HG02763 (cell line): ENCODE measurements around the gene CTLA4.
A peak's percentile ranks its signal among the peaks of the same experiment; 100 is the strongest.
"Not testable (repeated sequence)": the region's sequence is repeated elsewhere in the genome, so short reads cannot be mapped to it uniquely, and the experiment has no call there.

Experiments used
- ATAC-seq: cut with Tn5 transposase; IDR thresholded peaks from one replicate; pipeline ENCODE4 v1.9.1; 2021; ENCODE audit warnings: mild to moderate bottlenecking, moderate library complexity; ENCODE audit not compliant: unreplicated experiment

The CTLA4 gene

DNA sequence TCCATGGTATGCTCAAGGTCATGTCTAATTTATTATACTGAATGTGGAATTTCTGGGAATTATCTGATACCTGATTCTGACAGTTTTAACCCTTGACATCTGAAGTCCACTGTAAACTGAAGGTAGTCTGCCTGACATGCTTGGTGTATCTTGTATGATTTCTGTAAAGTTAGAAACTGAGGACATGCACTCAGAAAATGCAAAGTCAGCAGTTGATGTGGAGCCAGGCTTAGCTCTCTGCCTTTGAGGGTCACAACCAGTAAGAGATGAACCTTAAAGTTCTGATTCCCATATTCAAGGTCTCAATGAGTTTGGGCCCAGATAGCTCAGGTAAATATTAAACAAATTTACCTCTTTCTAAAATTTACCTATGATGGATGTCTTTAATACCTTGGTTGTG lies 12.3 kb upstream of the CTLA4 start:
- ATAC-seq, result no peak

DNA sequence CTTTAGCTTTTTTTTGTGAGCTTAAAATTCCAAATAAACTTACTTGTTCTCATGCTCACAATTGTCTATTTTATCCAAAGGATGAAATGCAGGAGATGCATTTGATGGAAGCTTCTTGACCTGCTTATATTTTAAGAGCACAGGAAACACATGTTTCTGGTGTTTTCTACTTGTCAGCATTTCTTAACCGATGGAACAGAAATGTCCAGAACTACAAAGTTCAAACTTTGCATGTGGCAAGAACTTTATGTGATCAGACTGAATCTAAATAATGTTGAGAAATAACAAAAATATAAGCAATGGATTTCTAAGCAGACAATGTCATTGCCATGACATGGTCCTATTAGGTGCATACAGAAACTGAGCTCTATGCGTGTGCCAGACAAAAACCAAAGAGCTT lies 9.9 kb upstream of the CTLA4 start:
- no peak for ATAC-seq

DNA sequence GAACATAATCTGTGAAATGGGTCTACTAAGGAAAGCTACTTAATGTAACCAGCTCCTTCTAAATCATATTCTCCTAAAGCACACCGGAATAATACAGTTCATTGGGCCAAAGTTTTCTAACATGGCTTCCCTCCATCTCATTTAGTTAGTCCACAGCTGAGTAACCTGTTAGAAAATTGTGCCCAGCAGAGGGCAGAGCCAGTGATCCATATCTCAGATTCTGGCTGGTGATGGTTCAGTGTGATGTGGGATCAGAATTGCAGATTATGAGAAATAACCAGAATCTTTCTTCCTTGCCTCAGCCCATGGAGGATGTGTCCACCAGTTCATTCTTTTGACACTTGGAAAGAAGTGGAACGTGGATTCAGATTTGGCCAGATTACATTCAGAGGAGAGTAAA lies 9.4 kb upstream of the CTLA4 start:
- ATAC-seq, result no peak

DNA sequence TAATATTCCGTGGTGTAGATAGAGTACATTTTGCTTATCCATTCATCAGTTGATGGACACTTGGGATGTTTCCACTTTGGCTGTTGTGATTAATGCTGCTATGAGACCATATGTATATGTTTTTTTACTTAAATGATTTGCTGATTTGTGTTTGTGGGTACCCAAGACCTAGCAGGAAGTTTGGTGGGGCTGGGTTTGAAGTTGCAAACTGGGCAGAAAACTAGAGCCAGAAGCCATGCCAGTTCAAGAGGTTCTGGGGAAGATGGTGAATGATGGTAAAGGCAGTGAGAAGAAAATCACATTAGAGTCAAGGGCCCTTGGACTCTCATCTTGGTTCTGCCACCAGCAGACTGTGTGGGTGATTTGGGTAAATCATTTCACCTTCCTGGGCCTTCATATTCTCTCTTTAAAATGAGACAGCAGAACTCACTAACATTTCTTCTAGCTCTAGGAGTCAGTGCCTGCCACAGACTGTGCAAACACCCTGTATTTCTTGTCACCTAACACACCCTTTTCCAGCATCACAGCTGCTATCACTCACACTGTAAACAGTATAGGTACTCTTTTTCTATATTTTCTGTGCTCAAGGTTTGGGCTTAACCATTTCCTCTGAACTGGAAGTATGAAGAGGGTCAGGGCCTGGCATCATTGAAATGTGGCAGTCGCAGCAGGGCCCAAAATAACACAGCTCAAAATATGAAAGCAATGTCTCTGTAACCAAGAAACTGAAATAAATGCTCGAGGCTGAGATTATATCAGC lies 8.4 kb upstream of the CTLA4 start:
- ATAC-seq, result no peak

DNA sequence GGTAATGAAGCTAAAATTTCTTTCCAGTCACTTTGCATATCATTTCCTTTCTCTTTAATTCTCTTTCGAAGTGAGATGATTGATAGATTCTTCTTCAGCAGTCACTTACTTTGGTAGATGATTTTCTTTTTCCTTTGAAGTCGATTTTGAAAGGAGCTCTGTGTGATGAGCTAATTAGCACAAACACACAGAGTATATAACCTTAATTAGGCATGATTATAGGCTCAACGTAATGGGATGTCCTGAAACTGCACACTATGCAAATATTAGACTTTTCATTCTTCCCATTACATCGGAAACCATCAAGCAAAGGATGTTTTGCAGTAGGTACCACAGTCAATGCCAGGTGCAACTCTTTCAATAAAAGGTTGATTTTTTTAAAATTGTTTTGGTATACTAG lies 6.4 kb upstream of the CTLA4 start:
- no peak for ATAC-seq

DNA sequence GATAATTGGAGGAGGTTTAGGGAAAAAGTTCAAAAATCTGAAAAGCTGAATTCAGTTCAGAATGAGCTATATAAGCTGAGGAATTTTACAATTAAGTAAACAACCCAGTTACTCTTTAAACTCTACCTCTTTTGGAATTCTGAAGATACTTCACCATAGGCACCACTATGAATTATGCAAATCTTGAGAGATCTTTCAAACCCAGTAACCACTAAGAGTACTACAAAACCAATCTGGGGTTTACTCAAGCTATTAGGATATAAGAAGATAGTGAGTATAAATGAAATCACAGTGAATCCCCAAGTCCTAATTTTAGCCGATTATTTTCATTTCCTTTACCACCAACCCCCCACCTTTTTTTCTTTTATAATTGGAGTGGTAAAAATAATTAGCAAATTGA lies 6.0 kb upstream of the CTLA4 start:
- ATAC-seq, result no peak

DNA sequence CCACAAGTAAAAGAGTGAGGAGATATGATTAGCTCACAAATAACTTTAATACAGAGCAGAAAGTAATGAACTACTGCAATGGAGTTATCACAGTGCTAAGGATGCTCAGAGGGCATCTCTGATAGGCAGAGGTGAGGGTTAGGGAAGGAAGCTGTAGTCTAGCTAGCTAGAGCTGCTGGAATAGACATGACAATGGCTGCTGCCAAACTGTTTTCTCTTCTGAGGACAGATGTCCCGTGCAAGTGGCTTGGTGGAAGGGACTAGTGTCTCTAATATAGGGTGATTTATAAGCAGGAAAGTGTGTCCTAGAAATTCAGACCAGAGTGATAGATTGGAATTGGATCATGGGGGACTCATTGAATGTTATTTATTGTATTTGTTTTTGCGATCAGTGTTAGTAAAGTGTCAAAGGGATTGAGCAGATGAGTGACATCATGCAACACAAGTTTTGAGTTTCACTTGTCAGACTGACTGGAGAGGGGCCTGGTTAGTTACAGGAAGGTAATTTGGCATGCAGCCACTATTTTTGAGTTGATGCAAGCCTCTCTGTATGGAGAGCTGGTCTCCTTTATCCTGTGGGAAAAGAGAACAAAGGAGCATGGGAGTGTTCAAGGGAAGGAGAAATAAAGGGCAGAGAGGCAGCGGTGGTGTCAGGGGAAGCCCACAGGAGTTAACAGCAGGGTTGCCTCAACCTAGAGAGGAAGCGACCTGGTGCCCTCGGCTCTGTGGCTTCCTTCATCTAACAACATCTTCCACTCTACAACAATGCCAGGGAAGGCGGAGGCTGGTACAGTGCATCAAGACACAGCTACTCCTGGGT lies 1.9 kb downstream of the CTLA4 start:
- no peak for ATAC-seq

DNA sequence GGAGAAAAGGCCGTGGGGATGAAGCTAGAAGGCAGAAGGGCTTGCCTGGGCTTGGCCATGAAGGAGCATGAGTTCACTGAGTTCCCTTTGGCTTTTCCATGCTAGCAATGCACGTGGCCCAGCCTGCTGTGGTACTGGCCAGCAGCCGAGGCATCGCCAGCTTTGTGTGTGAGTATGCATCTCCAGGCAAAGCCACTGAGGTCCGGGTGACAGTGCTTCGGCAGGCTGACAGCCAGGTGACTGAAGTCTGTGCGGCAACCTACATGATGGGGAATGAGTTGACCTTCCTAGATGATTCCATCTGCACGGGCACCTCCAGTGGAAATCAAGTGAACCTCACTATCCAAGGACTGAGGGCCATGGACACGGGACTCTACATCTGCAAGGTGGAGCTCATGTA lies 2.9 kb downstream of the CTLA4 start:
- no peak for ATAC-seq

DNA sequence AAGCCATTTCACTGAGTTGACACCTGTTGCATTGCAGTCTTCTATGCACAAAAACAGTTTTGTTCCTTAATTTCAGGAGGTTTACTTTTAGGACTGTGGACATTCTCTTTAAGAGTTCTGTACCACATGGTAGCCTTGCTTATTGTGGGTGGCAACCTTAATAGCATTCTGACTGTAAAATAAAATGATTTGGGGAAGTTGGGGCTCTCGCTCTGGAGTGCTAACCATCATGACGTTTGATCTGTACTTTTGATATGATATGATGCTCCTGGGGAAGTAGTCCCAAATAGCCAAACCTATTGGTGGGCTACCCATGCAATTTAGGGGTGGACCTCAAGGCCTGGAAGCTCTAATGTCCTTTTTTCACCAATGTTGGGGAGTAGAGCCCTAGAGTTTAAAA lies 3.4 kb downstream of the CTLA4 start:
- ATAC-seq, result no peak

DNA sequence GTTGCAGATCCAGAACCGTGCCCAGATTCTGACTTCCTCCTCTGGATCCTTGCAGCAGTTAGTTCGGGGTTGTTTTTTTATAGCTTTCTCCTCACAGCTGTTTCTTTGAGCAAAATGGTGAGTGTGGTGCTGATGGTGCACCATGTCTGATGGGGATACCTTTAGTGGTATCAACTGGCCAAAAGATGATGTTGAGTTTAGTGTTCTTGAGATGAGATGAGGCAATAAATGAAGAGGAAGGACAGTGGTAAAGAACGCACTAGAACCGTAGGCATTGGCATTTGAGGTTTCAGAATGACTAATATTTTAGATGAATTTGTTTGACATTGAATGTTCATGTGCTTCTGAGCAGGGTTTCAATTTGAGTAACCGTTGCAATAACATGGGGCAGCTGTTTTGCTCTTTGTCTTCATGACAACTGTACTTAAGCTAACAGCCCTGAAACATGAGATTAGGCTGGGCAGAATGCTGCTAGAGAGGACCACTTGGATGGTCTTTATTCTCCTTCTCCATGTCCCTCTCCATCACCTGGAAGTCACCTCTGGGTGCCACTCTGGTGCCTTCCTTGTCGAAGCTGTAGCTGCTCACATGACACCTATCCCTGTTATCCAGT lies 3.9 kb downstream of the CTLA4 start:
- peak; percentile 91 for ATAC-seq

DNA sequence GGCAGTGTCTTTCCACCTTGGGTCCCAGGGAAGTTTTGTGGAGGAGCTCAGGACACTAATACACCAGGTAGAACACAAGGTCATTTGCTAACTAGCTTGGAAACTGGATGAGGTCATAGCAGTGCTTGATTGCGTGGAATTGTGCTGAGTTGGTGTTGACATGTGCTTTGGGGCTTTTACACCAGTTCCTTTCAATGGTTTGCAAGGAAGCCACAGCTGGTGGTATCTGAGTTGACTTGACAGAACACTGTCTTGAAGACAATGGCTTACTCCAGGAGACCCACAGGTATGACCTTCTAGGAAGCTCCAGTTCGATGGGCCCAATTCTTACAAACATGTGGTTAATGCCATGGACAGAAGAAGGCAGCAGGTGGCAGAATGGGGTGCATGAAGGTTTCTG lies 5.9 kb downstream of the CTLA4 start:
- ATAC-seq, result no peak

DNA sequence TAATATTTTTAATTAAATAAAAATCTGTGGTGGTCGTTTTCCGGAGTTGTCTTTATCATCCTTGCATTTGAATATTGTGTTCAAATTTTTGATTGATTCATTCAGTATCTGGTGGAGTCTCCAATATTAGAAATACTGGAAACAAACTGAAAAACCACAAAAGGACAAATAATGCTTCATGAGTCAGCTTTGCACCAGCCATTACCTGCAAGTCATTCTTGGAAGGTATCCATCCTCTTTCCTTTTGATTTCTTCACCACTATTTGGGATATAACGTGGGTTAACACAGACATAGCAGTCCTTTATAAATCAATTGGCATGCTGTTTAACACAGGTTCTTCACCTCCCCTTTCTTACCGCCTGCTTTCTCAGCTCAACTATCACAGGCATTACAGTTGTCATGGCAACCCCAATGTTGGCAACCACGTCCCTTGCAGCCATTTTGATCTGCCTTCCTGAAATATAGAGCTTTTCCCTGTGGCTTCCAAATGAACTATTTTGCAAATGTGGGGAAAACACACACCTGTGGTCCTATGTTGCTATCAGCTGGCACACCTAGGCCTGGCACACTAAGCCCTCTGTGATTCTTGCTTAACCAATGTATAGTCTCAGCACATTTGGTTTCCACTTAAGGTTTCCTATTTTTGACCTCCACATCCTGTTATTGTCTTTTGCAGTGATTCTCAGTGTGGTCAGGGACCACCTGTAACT lies 6.5 kb downstream of the CTLA4 start:
- ATAC-seq, result no peak

DNA sequence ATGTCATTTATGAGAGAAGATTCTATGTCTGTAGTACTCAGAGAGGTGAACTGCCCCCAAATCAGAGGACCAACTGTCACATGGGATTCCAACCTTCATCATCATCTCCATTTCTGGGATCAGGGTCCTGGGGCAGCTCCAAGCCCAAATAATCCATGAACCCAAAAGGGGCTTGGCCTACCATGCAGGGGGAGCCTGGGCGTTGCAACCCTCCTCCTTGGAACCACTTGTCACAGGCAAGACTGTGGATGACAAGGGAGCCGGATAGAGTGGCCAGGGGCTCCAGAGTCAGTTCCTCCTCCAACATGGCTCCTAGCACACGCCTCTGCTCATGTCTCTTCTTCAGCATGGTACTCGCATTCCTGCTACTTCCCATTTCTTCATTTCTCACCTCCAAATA lies 7.9 kb downstream of the CTLA4 start:
- ATAC-seq, result no peak

DNA sequence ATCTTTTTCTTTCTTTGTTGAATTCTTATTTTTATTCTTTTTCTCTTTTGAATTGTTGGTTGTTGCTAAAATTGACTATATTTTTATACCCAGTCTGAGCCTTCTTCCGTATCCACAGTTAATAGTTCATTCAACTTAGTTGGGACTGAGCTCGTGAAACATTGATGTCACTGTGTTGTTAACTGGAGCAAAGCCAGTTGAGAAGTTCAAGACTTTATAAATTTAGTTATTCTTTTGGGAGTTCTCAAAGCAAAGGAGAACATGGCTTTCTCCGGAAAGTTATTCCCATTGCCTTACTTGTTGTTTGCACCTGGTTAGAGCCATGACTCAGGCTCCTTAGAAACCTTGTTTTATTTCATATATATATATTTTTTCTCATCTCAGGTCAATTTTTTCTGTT lies 8.8 kb downstream of the CTLA4 start:
- ATAC-seq, result no peak

DNA sequence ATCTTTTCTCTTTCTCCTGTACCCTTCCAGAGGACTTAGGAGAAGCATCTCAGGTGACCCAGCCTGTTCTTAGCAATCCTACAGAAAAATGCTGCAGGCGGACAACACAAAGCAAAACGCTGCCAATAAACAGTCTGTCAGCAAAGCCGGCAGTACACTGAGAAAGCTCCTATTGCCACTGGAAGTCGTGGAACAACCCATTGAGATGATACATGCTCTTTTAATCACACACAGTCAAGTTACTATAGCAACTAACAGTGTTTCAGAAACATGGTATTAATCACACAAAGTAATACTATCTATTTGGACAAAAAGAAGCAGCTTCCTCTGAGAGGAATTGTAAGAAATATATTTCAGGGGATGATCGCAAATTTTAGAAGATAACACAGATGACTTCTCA lies 10.5 kb downstream of the CTLA4 start:
- no peak for ATAC-seq

DNA sequence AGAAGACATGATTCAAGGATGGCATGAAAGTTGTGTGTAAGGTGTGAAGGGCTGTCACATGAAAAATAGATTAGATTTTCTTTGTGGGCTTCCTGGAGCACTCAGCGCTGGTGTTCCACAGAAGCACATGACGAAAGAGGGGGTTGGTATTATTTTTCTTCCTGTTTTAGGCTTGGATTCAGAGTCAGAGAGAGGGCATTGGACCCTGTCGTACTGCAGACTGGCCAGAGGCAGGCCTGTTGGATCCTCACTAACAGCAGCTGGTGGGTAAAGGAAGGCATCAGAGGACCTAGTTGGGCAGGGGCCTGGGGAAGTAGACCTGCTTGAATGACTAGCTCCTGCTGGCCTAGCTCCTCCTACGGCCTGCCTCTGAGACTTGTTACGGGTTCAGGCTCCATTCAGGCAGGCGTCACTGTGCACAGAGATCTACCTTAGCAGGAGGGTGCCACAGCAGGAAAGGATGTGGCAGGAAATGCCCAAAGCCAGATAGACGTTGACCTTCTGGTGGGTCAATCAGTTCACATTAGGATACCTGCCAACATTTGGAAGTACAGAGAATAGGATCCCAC lies 13.1 kb downstream of the CTLA4 start:
- ATAC-seq, result no peak

DNA sequence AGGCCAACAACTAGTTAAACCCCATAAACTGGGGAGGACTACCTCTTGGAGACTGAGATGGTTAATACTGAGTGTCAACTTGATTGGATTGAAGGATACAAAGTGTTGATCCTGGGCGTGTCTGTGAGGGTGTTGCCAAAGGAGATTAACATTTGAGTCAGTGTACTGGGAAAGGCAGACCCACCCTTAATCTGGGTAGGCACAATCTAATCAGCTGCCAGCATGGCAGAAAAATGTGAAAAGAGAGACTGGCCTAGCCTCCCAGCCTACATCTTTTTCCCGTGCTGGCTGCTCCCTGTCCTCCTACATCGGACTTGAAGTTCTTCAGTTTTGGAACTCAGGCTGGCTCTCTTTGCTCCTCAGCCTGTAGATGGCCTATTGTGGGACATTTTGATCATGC lies 13.6 kb downstream of the CTLA4 start:
- ATAC-seq, result not testable (repeated sequence)

DNA sequence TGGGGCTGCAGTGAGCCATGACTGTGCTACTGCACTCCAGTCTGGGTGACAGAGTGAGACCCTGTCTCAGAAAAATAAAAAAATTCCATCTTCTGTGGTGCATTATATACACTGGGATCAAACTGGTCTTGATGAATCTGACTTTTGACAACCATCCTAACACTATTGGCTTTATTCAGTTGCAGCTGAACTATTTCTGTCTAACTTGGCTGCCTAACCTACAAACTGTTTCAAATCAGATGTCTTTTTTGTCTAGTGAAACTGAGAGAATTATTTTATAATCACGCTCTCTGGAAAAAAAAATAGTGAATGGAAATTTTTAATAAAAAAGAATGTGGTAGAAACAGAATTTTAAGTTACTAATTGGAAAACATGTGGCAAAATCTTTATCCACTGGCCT lies 15.0 kb downstream of the CTLA4 start:
- no peak for ATAC-seq

DNA sequence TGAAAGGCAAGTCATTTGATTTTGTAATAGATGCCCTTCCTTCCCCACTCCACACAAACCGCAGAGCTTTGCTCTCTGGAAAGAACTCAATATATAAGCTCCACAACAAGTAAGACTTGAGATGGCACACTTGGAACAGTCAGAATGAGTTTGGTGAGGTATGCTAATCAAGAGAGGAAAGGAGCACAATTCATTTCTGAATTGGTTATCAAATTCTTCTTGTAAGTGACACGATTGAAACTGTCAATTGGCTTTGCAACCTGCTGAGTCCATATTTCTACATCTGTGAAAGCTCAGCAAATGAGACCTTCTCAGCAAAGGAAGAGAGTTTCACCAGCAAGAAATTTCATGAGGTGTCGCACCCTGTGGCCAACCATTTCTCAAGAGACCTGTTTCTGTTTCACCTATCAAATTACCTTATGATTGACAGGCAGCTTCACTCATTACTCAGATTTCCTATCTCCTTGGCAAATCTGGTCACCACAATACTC lies 19.1 kb downstream of the CTLA4 start:
- no peak for ATAC-seq

DNA sequence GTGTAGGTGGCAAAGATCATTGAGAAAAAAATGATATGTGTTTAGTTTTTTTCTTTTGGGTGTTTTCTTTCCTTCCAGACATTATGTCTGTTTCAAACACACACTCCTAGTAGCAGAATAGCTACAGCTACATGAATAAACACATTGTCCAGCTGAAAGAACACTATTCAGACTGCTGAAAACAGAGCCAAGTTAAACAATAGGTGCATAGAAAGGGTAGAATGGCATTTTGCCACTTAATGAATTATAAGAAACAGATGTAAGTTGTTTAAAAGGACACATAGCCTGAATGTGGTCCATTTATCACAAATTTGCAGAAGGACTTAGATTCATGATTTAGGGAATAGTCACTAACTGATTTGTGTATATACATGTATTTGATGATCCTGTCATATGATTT lies 20.1 kb downstream of the CTLA4 start:
- no peak for ATAC-seq

DNA sequence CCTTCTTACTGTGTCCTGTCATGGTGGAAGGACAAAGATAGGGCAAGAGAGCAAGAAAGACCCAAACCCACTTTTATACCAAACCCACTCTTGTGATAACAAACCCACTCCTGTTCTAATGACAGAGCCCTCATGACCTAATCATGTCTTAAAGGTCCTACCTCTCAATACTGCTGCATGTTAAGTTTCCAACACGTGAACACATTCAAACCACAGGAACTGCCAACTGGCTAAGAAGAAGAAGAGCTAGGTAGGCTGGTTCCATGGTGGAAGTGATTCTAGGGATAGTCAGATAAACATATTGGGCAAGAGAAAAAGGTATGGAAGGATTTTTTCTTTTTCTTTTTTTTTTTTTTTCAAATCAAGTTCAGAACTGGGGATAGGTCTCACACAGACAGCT lies 22.0 kb downstream of the CTLA4 start:
- no peak for ATAC-seq
